ENCODE measurements around the gene SANBR. TPM values are rescaled to one million over a fixed set of nuclear protein-coding genes. Genes with fewer than 3 reads are reported as not detected.

Gene SANBR
- total and polyA plus RNA-seq, 2 of the 13 experiments (the other 11 are each of a cell fraction or from before 2014, with no cell fraction given), result 9.8 to 20.9 TPM

DNA sequence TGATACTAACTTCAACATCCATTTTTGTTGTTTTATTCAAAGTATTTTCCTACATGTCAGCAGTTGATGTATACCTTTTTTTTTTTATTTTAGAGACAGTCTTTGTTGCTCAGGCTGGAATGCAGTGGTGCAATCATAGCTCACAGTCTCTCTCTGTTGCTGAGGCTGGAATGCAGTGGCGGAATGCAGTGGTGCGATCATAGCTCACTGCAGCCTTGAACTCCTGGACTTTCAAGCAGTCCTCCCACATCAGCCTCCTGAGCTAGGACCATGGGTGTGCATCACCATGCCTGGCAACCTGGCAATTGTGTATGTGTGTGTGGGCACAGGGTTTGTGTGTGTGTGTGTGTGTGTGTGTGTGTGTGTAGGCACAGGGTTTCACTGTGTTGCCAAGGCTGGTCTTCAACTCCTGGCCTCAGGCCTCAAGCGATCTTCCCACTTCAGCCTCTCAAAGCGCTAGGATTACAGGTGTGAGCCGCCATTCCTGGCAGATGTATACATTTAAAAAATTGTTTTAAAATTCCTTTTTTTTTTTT, 24.8 kb downstream of the SANBR start (continued):
- TF ChIP-seq, protein P1, sequence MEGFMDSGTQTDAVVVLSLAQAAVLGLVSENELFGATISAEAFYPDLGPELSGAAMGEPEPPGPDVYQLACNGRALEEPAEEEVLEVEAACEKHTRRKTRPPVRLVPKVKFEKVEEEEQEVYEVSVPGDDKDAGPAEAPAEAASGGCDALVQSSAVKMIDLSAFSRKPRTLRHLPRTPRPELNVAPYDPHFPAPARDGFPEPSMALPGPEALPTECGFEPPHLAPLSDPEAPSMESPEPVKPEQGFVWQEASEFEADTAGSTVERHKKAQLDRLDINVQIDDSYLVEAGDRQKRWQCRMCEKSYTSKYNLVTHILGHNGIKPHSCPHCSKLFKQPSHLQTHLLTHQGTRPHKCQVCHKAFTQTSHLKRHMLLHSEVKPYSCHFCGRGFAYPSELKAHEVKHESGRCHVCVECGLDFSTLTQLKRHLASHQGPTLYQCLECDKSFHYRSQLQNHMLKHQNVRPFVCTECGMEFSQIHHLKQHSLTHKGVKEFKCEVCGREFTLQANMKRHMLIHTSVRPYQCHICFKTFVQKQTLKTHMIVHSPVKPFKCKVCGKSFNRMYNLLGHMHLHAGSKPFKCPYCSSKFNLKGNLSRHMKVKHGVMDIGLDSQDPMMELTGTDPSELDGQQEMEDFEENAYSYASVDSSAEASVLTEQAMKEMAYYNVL (CRISPR knock-in tag; IDR thresholded peaks at IDR 0.05; ENCODE audit: borderline replicate concordance), result 0 out of 2 replicates have a peak, but pooled peaks have one; percentile 58
- TF ChIP-seq, protein P2, sequence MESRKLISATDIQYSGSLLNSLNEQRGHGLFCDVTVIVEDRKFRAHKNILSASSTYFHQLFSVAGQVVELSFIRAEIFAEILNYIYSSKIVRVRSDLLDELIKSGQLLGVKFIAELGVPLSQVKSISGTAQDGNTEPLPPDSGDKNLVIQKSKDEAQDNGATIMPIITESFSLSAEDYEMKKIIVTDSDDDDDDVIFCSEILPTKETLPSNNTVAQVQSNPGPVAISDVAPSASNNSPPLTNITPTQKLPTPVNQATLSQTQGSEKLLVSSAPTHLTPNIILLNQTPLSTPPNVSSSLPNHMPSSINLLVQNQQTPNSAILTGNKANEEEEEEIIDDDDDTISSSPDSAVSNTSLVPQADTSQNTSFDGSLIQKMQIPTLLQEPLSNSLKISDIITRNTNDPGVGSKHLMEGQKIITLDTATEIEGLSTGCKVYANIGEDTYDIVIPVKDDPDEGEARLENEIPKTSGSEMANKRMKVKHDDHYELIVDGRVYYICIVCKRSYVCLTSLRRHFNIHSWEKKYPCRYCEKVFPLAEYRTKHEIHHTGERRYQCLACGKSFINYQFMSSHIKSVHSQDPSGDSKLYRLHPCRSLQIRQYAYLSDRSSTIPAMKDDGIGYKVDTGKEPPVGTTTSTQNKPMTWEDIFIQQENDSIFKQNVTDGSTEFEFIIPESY (CRISPR knock-in tag; IDR thresholded peaks at IDR 0.05), result peak; percentile 99
- TF ChIP-seq, protein P3, sequence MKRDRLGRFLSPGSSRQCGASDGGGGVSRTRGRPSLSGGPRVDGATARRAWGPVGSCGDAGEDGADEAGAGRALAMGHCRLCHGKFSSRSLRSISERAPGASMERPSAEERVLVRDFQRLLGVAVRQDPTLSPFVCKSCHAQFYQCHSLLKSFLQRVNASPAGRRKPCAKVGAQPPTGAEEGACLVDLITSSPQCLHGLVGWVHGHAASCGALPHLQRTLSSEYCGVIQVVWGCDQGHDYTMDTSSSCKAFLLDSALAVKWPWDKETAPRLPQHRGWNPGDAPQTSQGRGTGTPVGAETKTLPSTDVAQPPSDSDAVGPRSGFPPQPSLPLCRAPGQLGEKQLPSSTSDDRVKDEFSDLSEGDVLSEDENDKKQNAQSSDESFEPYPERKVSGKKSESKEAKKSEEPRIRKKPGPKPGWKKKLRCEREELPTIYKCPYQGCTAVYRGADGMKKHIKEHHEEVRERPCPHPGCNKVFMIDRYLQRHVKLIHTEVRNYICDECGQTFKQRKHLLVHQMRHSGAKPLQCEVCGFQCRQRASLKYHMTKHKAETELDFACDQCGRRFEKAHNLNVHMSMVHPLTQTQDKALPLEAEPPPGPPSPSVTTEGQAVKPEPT (CRISPR knock-in tag; IDR thresholded peaks at IDR 0.05; ENCODE audit: low read depth), result no peak
- TF ChIP-seq, protein P4, sequence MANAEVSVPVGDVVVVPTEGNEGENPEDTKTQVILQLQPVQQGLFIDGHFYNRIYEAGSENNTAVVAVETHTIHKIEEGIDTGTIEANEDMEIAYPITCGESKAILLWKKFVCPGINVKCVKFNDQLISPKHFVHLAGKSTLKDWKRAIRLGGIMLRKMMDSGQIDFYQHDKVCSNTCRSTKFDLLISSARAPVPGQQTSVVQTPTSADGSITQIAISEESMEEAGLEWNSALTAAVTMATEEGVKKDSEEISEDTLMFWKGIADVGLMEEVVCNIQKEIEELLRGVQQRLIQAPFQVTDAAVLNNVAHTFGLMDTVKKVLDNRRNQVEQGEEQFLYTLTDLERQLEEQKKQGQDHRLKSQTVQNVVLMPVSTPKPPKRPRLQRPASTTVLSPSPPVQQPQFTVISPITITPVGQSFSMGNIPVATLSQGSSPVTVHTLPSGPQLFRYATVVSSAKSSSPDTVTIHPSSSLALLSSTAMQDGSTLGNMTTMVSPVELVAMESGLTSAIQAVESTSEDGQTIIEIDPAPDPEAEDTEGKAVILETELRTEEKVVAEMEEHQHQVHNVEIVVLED (CRISPR knock-in tag; IDR thresholded peaks at IDR 0.05; ENCODE audit: borderline replicate concordance), result no peak
- TF ChIP-seq JUND (CRISPR knock-in tag; IDR thresholded peaks at IDR 0.05) (peak; percentile 25; the same call in 1 of the 2 replicates), ZNF557 (CRISPR knock-in tag; IDR thresholded peaks at IDR 0.05) (no peak), NFRKB (IDR thresholded peaks at IDR 0.05) (no peak), ZNF768 (CRISPR knock-in tag; IDR thresholded peaks at IDR 0.05) (peak; percentile 88), RARG (CRISPR knock-in tag; IDR thresholded peaks at IDR 0.05; ENCODE audit: low read depth) (no peak)
- TF ChIP-seq, protein P5, sequence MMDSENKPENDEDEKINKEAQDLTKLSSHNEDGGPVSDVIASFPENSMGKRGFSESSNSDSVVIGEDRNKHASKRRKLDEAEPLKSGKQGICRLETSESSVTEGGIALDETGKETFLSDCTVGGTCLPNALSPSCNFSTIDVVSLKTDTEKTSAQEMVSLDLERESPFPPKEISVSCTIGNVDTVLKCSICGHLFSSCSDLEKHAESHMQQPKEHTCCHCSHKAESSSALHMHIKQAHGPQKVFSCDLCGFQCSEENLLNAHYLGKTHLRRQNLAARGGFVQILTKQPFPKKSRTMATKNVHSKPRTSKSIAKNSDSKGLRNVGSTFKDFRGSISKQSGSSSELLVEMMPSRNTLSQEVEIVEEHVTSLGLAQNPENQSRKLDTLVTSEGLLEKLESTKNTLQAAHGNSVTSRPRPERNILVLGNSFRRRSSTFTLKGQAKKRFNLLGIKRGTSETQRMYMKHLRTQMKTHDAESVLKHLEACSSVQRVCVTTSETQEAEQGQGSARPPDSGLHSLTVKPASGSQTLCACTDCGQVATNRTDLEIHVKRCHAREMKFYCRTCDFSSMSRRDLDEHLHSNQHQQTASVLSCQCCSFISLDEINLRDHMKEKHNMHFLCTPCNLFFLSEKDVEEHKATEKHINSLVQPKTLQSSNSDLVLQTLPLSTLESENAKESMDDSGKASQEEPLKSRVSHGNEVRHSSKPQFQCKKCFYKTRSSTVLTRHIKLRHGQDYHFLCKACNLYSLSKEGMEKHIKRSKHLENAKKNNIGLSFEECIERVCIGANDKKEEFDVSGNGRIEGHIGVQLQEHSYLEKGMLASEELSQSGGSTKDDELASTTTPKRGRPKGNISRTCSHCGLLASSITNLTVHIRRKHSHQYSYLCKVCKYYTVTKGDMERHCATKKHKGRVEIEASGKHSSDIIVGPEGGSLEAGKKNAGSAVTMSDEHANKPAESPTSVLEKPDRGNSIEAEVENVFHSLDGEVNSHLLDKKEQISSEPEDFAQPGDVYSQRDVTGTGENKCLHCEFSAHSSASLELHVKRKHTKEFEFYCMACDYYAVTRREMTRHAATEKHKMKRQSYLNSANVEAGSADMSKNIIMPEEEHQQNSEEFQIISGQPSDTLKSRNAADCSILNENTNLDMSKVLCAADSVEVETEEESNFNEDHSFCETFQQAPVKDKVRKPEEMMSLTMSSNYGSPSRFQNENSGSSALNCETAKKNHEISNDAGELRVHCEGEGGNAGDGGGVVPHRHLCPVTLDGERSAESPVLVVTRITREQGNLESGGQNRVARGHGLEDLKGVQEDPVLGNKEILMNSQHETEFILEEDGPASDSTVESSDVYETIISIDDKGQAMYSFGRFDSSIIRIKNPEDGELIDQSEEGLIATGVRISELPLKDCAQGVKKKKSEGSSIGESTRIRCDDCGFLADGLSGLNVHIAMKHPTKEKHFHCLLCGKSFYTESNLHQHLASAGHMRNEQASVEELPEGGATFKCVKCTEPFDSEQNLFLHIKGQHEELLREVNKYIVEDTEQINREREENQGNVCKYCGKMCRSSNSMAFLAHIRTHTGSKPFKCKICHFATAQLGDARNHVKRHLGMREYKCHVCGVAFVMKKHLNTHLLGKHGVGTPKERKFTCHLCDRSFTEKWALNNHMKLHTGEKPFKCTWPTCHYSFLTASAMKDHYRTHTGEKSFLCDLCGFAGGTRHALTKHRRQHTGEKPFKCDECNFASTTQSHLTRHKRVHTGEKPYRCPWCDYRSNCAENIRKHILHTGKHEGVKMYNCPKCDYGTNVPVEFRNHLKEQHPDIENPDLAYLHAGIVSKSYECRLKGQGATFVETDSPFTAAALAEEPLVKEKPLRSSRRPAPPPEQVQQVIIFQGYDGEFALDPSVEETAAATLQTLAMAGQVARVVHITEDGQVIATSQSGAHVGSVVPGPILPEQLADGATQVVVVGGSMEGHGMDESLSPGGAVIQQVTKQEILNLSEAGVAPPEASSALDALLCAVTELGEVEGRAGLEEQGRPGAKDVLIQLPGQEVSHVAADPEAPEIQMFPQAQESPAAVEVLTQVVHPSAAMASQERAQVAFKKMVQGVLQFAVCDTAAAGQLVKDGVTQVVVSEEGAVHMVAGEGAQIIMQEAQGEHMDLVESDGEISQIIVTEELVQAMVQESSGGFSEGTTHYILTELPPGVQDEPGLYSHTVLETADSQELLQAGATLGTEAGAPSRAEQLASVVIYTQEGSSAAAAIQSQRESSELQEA (CRISPR knock-in tag; IDR thresholded peaks at IDR 0.05; ENCODE audit: not compliant biosample characterization), result no peak
- TF ChIP-seq, protein P6, sequence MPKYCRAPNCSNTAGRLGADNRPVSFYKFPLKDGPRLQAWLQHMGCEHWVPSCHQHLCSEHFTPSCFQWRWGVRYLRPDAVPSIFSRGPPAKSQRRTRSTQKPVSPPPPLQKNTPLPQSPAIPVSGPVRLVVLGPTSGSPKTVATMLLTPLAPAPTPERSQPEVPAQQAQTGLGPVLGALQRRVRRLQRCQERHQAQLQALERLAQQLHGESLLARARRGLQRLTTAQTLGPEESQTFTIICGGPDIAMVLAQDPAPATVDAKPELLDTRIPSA (CRISPR knock-in tag; IDR thresholded peaks at IDR 0.05; ENCODE audit: borderline replicate concordance), result no peak
